ENCODE results near the gene ATP2C1. TPM values are rescaled to one million over a fixed set of nuclear protein-coding genes. Genes with fewer than 3 reads are reported as not detected.

The ATP2C1 gene
- total RNA-seq, 1 donor from 2014 or later: 102 TPM

GRCh38 chr3:130894130-130894985, 474 bp downstream of the ATP2C1 start:
- H3K4me3 Mint-ChIP-seq (ENCODE audit: unreplicated experiment): peak overlapping the region; percentile 96
- no peak for TF ChIP-seq CTCF (IDR thresholded peaks at IDR 0.05; ENCODE audit: unreplicated experiment)
- H3K9me3 Mint-ChIP-seq (ENCODE audit: unreplicated experiment): no peaks in the 10 kb centered on the region
- peak overlapping the region; percentile 86 for H3K27ac Mint-ChIP-seq (ENCODE audit: unreplicated experiment)
- peak; percentile 36 for DNase-seq (ENCODE audit: low spot score)
- no peaks in the 10 kb centered on the region for H3K36me3 Mint-ChIP-seq (ENCODE audit: low read depth, unreplicated experiment)
- H3K4me1 Mint-ChIP-seq (ENCODE audit: unreplicated experiment): peaks cover 24% of the 10 kb centered on the region
- peaks cover 5% of the 10 kb centered on the region for H3K27me3 Mint-ChIP-seq (ENCODE audit: unreplicated experiment)

GRCh38 chr3:130894986-130895280, 1.0 kb downstream of the ATP2C1 start:
- Mint-ChIP-seq H3K27me3 (ENCODE audit: unreplicated experiment) (peaks cover 5% of the 10 kb centered on the region), H3K36me3 (ENCODE audit: low read depth, unreplicated experiment) (no peaks in the 10 kb centered on the region), H3K4me3 (ENCODE audit: unreplicated experiment) (peak overlapping the region; percentile 96), H3K27ac (ENCODE audit: unreplicated experiment) (peak overlapping the region; percentile 86), H3K4me1 (ENCODE audit: unreplicated experiment) (peaks cover 28% of the 10 kb centered on the region), H3K9me3 (ENCODE audit: unreplicated experiment) (no peaks in the 10 kb centered on the region)
- TF ChIP-seq CTCF (IDR thresholded peaks at IDR 0.05; ENCODE audit: unreplicated experiment): no peak
- DNase-seq (ENCODE audit: low spot score): no peak

- H3K4me3 Mint-ChIP-seq (ENCODE audit: unreplicated experiment): peak overlapping the region; percentile 96
- H3K4me1 Mint-ChIP-seq (ENCODE audit: unreplicated experiment): peaks cover 30% of the 10 kb centered on the region
- no peak for TF ChIP-seq CTCF (IDR thresholded peaks at IDR 0.05; ENCODE audit: unreplicated experiment)
- H3K36me3 Mint-ChIP-seq (ENCODE audit: low read depth, unreplicated experiment): no peaks in the 10 kb centered on the region
- no peak overlapping the region for H3K27ac Mint-ChIP-seq (ENCODE audit: unreplicated experiment)
- no peaks in the 10 kb centered on the region for H3K9me3 Mint-ChIP-seq (ENCODE audit: unreplicated experiment)
- no peak for DNase-seq (ENCODE audit: low spot score)
- H3K27me3 Mint-ChIP-seq (ENCODE audit: unreplicated experiment): peaks cover 5% of the 10 kb centered on the region
These were observed 2.0 kb downstream of the ATP2C1 start for GRCh38 chr3:130895690-130896488.

GRCh38 chr3:130897316-130897715, 3.4 kb downstream of the ATP2C1 start:
- H3K4me1 Mint-ChIP-seq (ENCODE audit: unreplicated experiment): peaks cover 39% of the 10 kb centered on the region
- peak overlapping the region; percentile 36 for H3K27ac Mint-ChIP-seq (ENCODE audit: unreplicated experiment)
- no peak for DNase-seq (ENCODE audit: low spot score)
- peak overlapping the region; percentile 53 for H3K4me3 Mint-ChIP-seq (ENCODE audit: unreplicated experiment)
- TF ChIP-seq CTCF (IDR thresholded peaks at IDR 0.05; ENCODE audit: unreplicated experiment): no peak
- no peaks in the 10 kb centered on the region for H3K9me3 Mint-ChIP-seq (ENCODE audit: unreplicated experiment)
- peaks cover 5% of the 10 kb centered on the region for H3K27me3 Mint-ChIP-seq (ENCODE audit: unreplicated experiment)
- H3K36me3 Mint-ChIP-seq (ENCODE audit: low read depth, unreplicated experiment): no peaks in the 10 kb centered on the region

- peaks cover 45% of the 10 kb centered on the region for H3K4me1 Mint-ChIP-seq (ENCODE audit: unreplicated experiment)
- TF ChIP-seq CTCF (IDR thresholded peaks at IDR 0.05; ENCODE audit: unreplicated experiment): no peak
- no peaks in the 10 kb centered on the region for H3K9me3 Mint-ChIP-seq (ENCODE audit: unreplicated experiment)
- H3K36me3 Mint-ChIP-seq (ENCODE audit: low read depth, unreplicated experiment): no peaks in the 10 kb centered on the region
- H3K4me3 Mint-ChIP-seq (ENCODE audit: unreplicated experiment): no peak overlapping the region
- no peak for DNase-seq (ENCODE audit: low spot score)
- H3K27me3 Mint-ChIP-seq (ENCODE audit: unreplicated experiment): no peaks in the 10 kb centered on the region
- H3K27ac Mint-ChIP-seq (ENCODE audit: unreplicated experiment): no peak overlapping the region
These were observed 7.1 kb downstream of the ATP2C1 start for GRCh38 chr3:130900959-130901358.
